ENCODE results near the gene EFS.

EFS gene

GRCh38 chr14:23365036-23365731 lies at the start of gene EFS:
Gene EFS (minus strand): TSS chr14:23365172. CDS start chr14:23365025, 147 bp downstream.
- no peak for DNase-seq (ENCODE audit: low read depth, low spot score)
- no peak for TF ChIP-seq CTCF (IDR thresholded peaks at IDR 0.05; ENCODE audit: insufficient read depth, low read length, missing control alignments)
- POLR2A ChIA-PET: interaction anchor here (1.2 to 1.8 kb wide), 2 partner anchors 20 to 44 kb away, joined by 3 to 11 read pairs; partner anchors contain the start of gene PABPN1
- H3K4me3 ChIP-seq (ENCODE audit: low read depth, low read length): peak within 1 kb of the TSS; percentile 74
- CTCF ChIA-PET: interaction anchor here (12.6 kb wide), 1 partner anchor 15 kb away, joined by 153 read pairs; the partner anchor contains the start of gene CMTM5

- ChIA-PET POLR2A (no interaction called here), CTCF (interaction anchor here (1.5 kb wide), 1 partner anchor 10 kb away, joined by 3 read pairs; no protein-coding TSS in a partner anchor)
- DNase-seq (ENCODE audit: low read depth, low spot score): no peak
- no peak for TF ChIP-seq CTCF (IDR thresholded peaks at IDR 0.05; ENCODE audit: insufficient read depth, low read length, missing control alignments)
- no peak overlapping the region for H3K4me3 ChIP-seq (ENCODE audit: low read depth, low read length)
Measured at GRCh38 chr14:23414254-23414653, 49.3 kb upstream of the EFS start.

- DNase-seq (ENCODE audit: low read depth, low spot score): no peak
- ChIA-PET POLR2A (no interaction called here), CTCF (no interaction called here)
- H3K4me3 ChIP-seq (ENCODE audit: low read depth, low read length): no peak overlapping the region
- TF ChIP-seq CTCF (IDR thresholded peaks at IDR 0.05; ENCODE audit: insufficient read depth, low read length, missing control alignments): no peak
Measured at GRCh38 chr14:23413681-23414080, 48.7 kb upstream of the EFS start.

- POLR2A ChIA-PET: no interaction called here
- no peak overlapping the region for H3K4me3 ChIP-seq (ENCODE audit: low read depth, low read length)
- no peak for TF ChIP-seq CTCF (IDR thresholded peaks at IDR 0.05; ENCODE audit: insufficient read depth, low read length, missing control alignments)
- CTCF ChIA-PET: interaction anchor here (1.8 kb wide), 1 partner anchor 32 kb away, joined by 5 read pairs; no protein-coding TSS in a partner anchor
- no peak for DNase-seq (ENCODE audit: low read depth, low spot score)
Measured at GRCh38 chr14:23411563-23412525, 46.9 kb upstream of the EFS start.

GRCh38 chr14:23409966-23410635 lies 45.1 kb upstream of the EFS start:
- CTCF ChIA-PET: interaction anchor here (1.8 kb wide), 1 partner anchor 30 kb away, joined by 5 read pairs; no protein-coding TSS in a partner anchor
- DNase-seq (ENCODE audit: low read depth, low spot score): no peak
- POLR2A ChIA-PET: no interaction called here
- no peak overlapping the region for H3K4me3 ChIP-seq (ENCODE audit: low read depth, low read length)
- no peak for TF ChIP-seq CTCF (IDR thresholded peaks at IDR 0.05; ENCODE audit: insufficient read depth, low read length, missing control alignments)

Measured in AG04449 (cell line).